HepG2 (cell line): ENCODE data around the gene CCDC177. TPM values are rescaled to one million over a fixed set of nuclear protein-coding genes. Genes with fewer than 3 reads are reported as not detected.

Experiments used
- ATAC-seq: fragments of 200-7000 bp; cut with Tn5 transposase; 3 replicates; pipeline ENCODE4 v1.9.1; 2020; ENCODE audit warnings: mild to moderate bottlenecking, moderate library complexity
- Bru-seq: library from RNA; stranded (reverse); fragments of 400-500 nt; gene quantifications from one replicate; lab custom pipeline; 2021; lab: Mats Ljungman, UMichigan
- BruChase-seq, 2 experiments: library from RNA; stranded (reverse); fragments of 400-500 nt; gene quantifications; one replicate each; lab custom pipeline; 2021; lab: Mats Ljungman, UMichigan
- BruUV-seq: library from RNA; stranded (reverse); fragments of 400-500 nt; replicated peaks from 2 replicates; lab custom pipeline; 2021; lab: Mats Ljungman, UMichigan
- CTCF ChIA-PET: fragments of 300-600 bp; formaldehyde crosslinking; extraction: SDS; loops from one replicate; lab custom pipeline; 2021; ENCODE audit warnings: low total read pairs, inconsistent platforms, low intra/inter-chr PET ratio; lab: Yijun Ruan, JAX
- POLR2A ChIA-PET: fragments of 350-600 bp; sonication (Branson Sonifier 250); formaldehyde crosslinking; loops from one replicate; lab custom pipeline; 2020; ENCODE audit warnings: antibody characterized with exemption, inconsistent platforms; lab: Yijun Ruan, JAX
- DNase-seq: peaks from one replicate; pipeline ENCODE4 v3.0.0-alpha.2; 2015; ENCODE audit warnings: low spot score
- FAIRE-seq: peaks from 3 replicates; lab custom pipeline; 2011; peaks lifted over from hg19 to GRCh38; lab: Jason Lieb, UNC
- H2AFZ ChIP-seq: one replicate; pipeline ENCODE4 v1.6.1; 2011; ENCODE audit warnings: low read length, inconsistent platforms
- H3K27ac ChIP-seq: fragments of 300-600 bp; 3 replicates; pipeline ENCODE4 v1.8.0; 2011; ENCODE audit warnings: mixed run types, mild to moderate bottlenecking, mixed read lengths, low read length, inconsistent platforms; ENCODE audit not compliant: insufficient read depth; ENCODE audit errors: extremely low read length
- H3K27me3 ChIP-seq, 2 experiments: fragments of 200-600 bp in 1 of 2; 2 replicates in 1 of 2; 3 replicates in 1 of 2; pipeline versions ENCODE4 v1.6.0 to v1.8.0; 2011; ENCODE audit warnings: low read length in 2 of 2, mild to moderate bottlenecking in 2 of 2, moderate library complexity in 2 of 2, inconsistent platforms in 1 of 2; ENCODE audit not compliant: insufficient read depth in 2 of 2, control insufficient read depth in 1 of 2
- H3K36me3 ChIP-seq, 2 experiments: fragments of 200-600 bp in 1 of 2; replicated peaks in 1 of 2; 2 replicates in 1 of 2; 3 replicates in 1 of 2; pipeline versions ENCODE4 v1.5.1 to v1.8.0; 2011; ENCODE audit warnings: low read length in 2 of 2, inconsistent platforms in 1 of 2; ENCODE audit not compliant: insufficient read depth in 2 of 2, control insufficient read depth in 1 of 2
- H3K4me1 ChIP-seq: 2 replicates; pipeline ENCODE4 v1.5.1; 2012; ENCODE audit warnings: low read length, inconsistent platforms; ENCODE audit not compliant: insufficient read depth
- H3K4me2 ChIP-seq: 2 replicates; pipeline ENCODE4 v1.6.0; 2011; ENCODE audit warnings: low read depth, low read length, inconsistent platforms
- H3K4me3 ChIP-seq, 3 experiments: fragments of 200-600 bp in 1 of 3; sonication (generic), shearing (Covaris generic) in 1 of 3; replicated peaks in 1 of 3; 2 replicates each; pipeline ENCODE4 v1.5.1; 2011 to 2016; ENCODE audit warnings: low read length in 3 of 3, inconsistent platforms in 2 of 3, low read depth in 2 of 3, mild to moderate bottlenecking in 2 of 3, control low read depth in 1 of 3, mixed read lengths in 1 of 3; ENCODE audit not compliant: insufficient read depth in 1 of 3
- H3K79me2 ChIP-seq: one replicate; pipeline ENCODE4 v1.6.1; 2011; ENCODE audit warnings: low read length, inconsistent platforms; ENCODE audit not compliant: insufficient read depth
- H3K9ac ChIP-seq: 2 replicates; pipeline ENCODE4 v1.6.0; 2011; ENCODE audit warnings: mild to moderate bottlenecking, low read depth, low read length, inconsistent platforms; ENCODE audit not compliant: insufficient read depth
- H3K9me3 ChIP-seq: 2 replicates; pipeline ENCODE4 v1.5.1; 2012; ENCODE audit warnings: mild to moderate bottlenecking, low read length
- H4K20me1 ChIP-seq: 2 replicates; pipeline ENCODE4 v1.6.0; 2011; ENCODE audit warnings: inconsistent platforms, mild to moderate bottlenecking, low read length, moderate library complexity; ENCODE audit not compliant: insufficient read depth
- ARID5B ChIP-seq: IDR thresholded peaks from 2 replicates; pipeline ENCODE4 v1.4.0; 2020; ENCODE audit warnings: mild to moderate bottlenecking, missing genetic modification reagents
- EEA1 ChIP-seq: sonication (generic); formaldehyde crosslinking; IDR thresholded peaks from 2 replicates; pipeline ENCODE4 v1.5.1; 2020; ENCODE audit warnings: mild to moderate bottlenecking, missing genetic modification reagents, borderline replicate concordance
- MLLT10 ChIP-seq: sonication (generic); formaldehyde crosslinking; IDR thresholded peaks from 2 replicates; pipeline ENCODE4 v1.4.0; 2020; ENCODE audit warnings: missing genetic modification reagents
- NBN ChIP-seq: fragments of 450-650 bp; conservative IDR thresholded peaks from 2 replicates; pipeline ENCODE4 v1.6.1; 2017
- NFE2 ChIP-seq: sonication (generic); formaldehyde crosslinking; IDR thresholded peaks from 2 replicates; pipeline ENCODE4 v1.4.0; 2020; ENCODE audit warnings: missing genetic modification reagents
- RAD21 ChIP-seq: fragments of 450-650 bp; formaldehyde crosslinking; IDR thresholded peaks from 2 replicates; pipeline ENCODE4 v1.5.0; 2020; ENCODE audit warnings: mild to moderate bottlenecking
- XRCC5 ChIP-seq: fragments of 200-400 bp; formaldehyde crosslinking; optimal IDR thresholded peaks from 2 replicates; pipeline ENCODE3; 2017; ENCODE audit warnings: mild to moderate bottlenecking, low read length
- ZC3H4 ChIP-seq: sonication (generic); formaldehyde crosslinking; IDR thresholded peaks from 2 replicates; pipeline ENCODE4 v1.4.0; 2020; ENCODE audit warnings: missing genetic modification reagents, borderline replicate concordance
- ZNF251 ChIP-seq: sonication (generic); formaldehyde crosslinking; IDR thresholded peaks from 2 replicates; pipeline ENCODE4 v1.9.0; 2021; ENCODE audit warnings: mild to moderate bottlenecking, missing genetic modification reagents
- ZNF274 ChIP-seq: sonication (generic); formaldehyde crosslinking; IDR thresholded peaks from 2 replicates; pipeline ENCODE4 v1.5.1; 2020; ENCODE audit warnings: mild to moderate bottlenecking, missing genetic modification reagents
- ZNF33A ChIP-seq: sonication (generic); formaldehyde crosslinking; IDR thresholded peaks from 2 replicates; pipeline ENCODE4 v1.5.1; 2020; ENCODE audit warnings: missing genetic modification reagents, mild to moderate bottlenecking, moderate library complexity, borderline replicate concordance
- ZNF34 ChIP-seq: sonication (generic); formaldehyde crosslinking; IDR thresholded peaks from 2 replicates; pipeline ENCODE4 v1.4.0; 2020; ENCODE audit warnings: mild to moderate bottlenecking, missing genetic modification reagents, borderline replicate concordance
- ZNF383 ChIP-seq: sonication (generic); formaldehyde crosslinking; IDR thresholded peaks from 2 replicates; pipeline ENCODE4 v1.4.0; 2020; ENCODE audit warnings: missing genetic modification reagents, mild to moderate bottlenecking, borderline replicate concordance
- WGBS: methylation state at CpG from one replicate; pipeline ENCODE4 v1.1.6; 2017; ENCODE audit warnings: low lambda C conversion rate; 5-methylcytosine and 5-hydroxymethylcytosine counted together
- in situ Hi-C: cut with HindIII; loops from 2 replicates; pipeline ENCODE4 v1.10.0; 2017; ENCODE audit warnings: low pct_unique_long_range_greater_than_20kb; ENCODE audit not compliant: extremely low pct_ligation_motif_present
- intact Hi-C: fragments of 100-400 bp; cut with micrococcal nuclease; formaldehyde crosslinking; loops from one replicate; pipeline ENCODE4 v1.10.0; 2022; ENCODE audit not compliant: unreplicated experiment
- long read RNA-seq, 2 experiments: library from RNA in 1 of 2; library from polyadenylated mRNA in 1 of 2; stranded (forward) in 1 of 2; unstranded in 1 of 2; transcript quantifications; one replicate each; pipeline ENCODE4 v2.0.0, GENCODE V29; 2019 to 2022
- polyA minus RNA-seq, 3 experiments: library from RNA; depleted of rRNA, polyadenylated mRNA; stranded (reverse); fragments of >200 nt; gene quantifications; 2 replicates each; pipeline ENCODE4 v1.2.3, GENCODE V29; 2011; ENCODE audit warnings: low replicate concordance in 1 of 3
- polyA plus RNA-seq, 8 experiments: library from polyadenylated mRNA; depleted of rRNA in 3 of 8; stranded (reverse) in 7 of 8; unstranded in 1 of 8; fragments of >200 nt; fragmentation: Illumina TruSeq in 4 of 8; extraction: Trizol in 4 of 8; gene quantifications; 2 replicates each; pipeline versions ENCODE4 v1.2.1 to v1.2.3, GENCODE V29; 2011 to 2016; ENCODE audit warnings: low read depth in 4 of 8, missing spikeins in 1 of 8, mixed read lengths in 1 of 8; ENCODE audit not compliant: insufficient read depth in 1 of 8
- total RNA-seq, 5 experiments: library from RNA; depleted of rRNA; stranded (reverse); fragments of >200 nt; fragmentation: Illumina TruSeq; extraction: Trizol; gene quantifications; 2 replicates each; pipeline ENCODE4 v1.2.3, GENCODE V29; 2016; ENCODE audit warnings: low read depth in 1 of 5
- TF ChIP-seq, protein P1 (sequence below): sonication (generic); formaldehyde crosslinking; IDR thresholded peaks from 2 replicates; pipeline ENCODE4 v1.4.0; 2020; ENCODE audit warnings: mild to moderate bottlenecking, missing genetic modification reagents

The CCDC177 gene
- total RNA-seq (2016; rRNA removed; fragmentation: Illumina TruSeq; extraction: Trizol), result not detected in 2 replicates
- not detected in 2 replicates for total RNA-seq (2016; cell fraction: cytosol; rRNA removed; fragmentation: Illumina TruSeq; extraction: Trizol; ENCODE audit: low read depth)
- not detected in 2 replicates for total RNA-seq (2016; cell fraction: insoluble cytoplasmic fraction; rRNA removed; fragmentation: Illumina TruSeq; extraction: Trizol)
- total RNA-seq (2016; cell fraction: membrane; rRNA removed; fragmentation: Illumina TruSeq; extraction: Trizol), result not detected in 2 replicates
- not detected in 2 replicates for total RNA-seq (2016; cell fraction: nucleus; rRNA removed; fragmentation: Illumina TruSeq; extraction: Trizol)
- not detected in 2 replicates for polyA plus RNA-seq (2011; rRNA removed)
- not detected in 2 replicates for polyA plus RNA-seq (2011; cell fraction: cytosol; rRNA removed)
- not detected in 2 replicates for polyA plus RNA-seq (2011; cell fraction: nucleus; rRNA removed)
- polyA plus RNA-seq (2012), result not detected in 2 replicates
- polyA plus RNA-seq (2016; cell fraction: cytosol; fragmentation: Illumina TruSeq; extraction: Trizol; ENCODE audit: low read depth), result not detected in 2 replicates
- polyA plus RNA-seq (2016; cell fraction: insoluble cytoplasmic fraction; fragmentation: Illumina TruSeq; extraction: Trizol; ENCODE audit: low read depth), result not detected in 2 replicates
- not detected in 2 replicates for polyA plus RNA-seq (2016; cell fraction: membrane; fragmentation: Illumina TruSeq; extraction: Trizol; ENCODE audit: low read depth)
- polyA plus RNA-seq (2016; cell fraction: nucleus; fragmentation: Illumina TruSeq; extraction: Trizol; ENCODE audit: insufficient read depth, low read depth), result not detected in 2 replicates
- 0.33 TPM in 1 of 2 replicates, not detected in the other for polyA minus RNA-seq (2011; rRNA and poly(A)+ RNA removed; ENCODE audit: low replicate concordance)
- polyA minus RNA-seq (2011; cell fraction: cytosol; rRNA and poly(A)+ RNA removed), result not detected in 2 replicates
- polyA minus RNA-seq (2011; cell fraction: nucleus; rRNA and poly(A)+ RNA removed), result not detected in 2 replicates
- not detected for Bru-seq, nascent RNA
- BruChase-seq, experiment 1, labeled RNA remaining after a 6-hour chase, result not detected
- BruChase-seq, experiment 2, labeled RNA remaining after a 2-hour chase, result percentile 12 among the genes with signal in this experiment
- long read RNA-seq, experiment 1, result 0 reads
- long read RNA-seq, experiment 2, result 0 reads

DNA sequence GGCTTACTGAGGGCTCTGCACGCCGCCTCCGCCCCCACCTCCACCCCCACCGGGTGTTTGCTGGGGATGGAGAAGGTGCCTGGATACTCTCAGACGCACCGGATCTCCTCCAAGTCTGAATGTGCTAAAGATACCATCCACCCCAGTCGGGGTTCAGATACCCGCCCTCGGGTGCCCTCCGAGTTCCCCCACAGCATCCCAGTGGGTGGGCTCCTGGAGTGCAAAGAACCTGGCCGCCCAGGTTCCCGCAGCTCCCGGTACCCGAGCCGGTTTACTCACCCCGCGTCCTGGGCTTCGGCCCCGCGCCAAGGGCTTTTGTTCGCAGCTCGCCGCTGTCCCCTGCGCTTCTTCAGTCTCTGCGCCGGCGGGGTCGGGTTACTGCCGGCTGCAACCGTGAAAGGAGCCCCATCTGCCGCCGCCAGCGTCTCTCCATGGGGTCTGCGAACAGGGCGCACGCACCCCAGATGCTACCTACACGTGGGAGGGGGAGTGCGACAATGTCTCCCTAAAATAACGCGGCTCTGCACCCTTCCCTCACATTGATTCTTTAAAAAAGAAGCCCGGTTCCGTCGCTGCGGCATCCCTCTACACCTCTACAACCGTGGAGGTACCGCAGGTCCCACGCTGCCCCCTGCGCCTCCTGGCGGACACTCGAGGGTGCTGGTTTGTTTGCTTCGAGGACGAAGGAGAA is at the start of gene CCDC177:
Gene CCDC177, minus strand, starts transcription at position 609 of the 691 bp plus-strand sequence. CDS start 1,249 bp downstream, outside the sequence.
- Histone ChIP-seq H3K4me2 (peak within 1 kb of the TSS; percentile 82), H3K9ac (no peak within 1 kb of the TSS), H3K36me3 (no peaks in the 10 kb centered on the region), H3K4me1 (peaks cover 35% of the 10 kb centered on the region), H4K20me1 (no peaks in the 10 kb centered on the region), H3K79me2 (no peaks in the 10 kb centered on the region), H2AFZ (no peak within 1 kb of the TSS), H3K4me3 (peak within 1 kb of the TSS; percentile 45 to 61 (median 46); a peak in 4 of 6 replicates), H3K27me3 (peaks cover 0 to 62% of the 10 kb centered on the region in 2 experiments), H3K9me3 (no peaks in the 10 kb centered on the region), H3K27ac (no peak within 1 kb of the TSS)
- 5% methylated on average over 40 of the region's 52 CpGs for WGBS
- ChIA-PET POLR2A (no interaction called here), CTCF (interaction anchor here (0.7 to 1.8 kb wide), 3 partner anchors 27 to 70 kb away, joined by 3 to 16 read pairs (median 5); no protein-coding TSS in a partner anchor)
- DNase-seq (peak; percentile 28), ATAC-seq (peak; percentile 79), FAIRE-seq (peak; percentile 65)
- intact Hi-C loops (loop anchor here (1.0 to 2.0 kb wide), 3 partner anchors 26 to 332 kb away; no protein-coding TSS in a partner anchor), in situ Hi-C loops (loop anchor here (5.0 kb wide), 1 partner anchor 37 kb away; no protein-coding TSS in a partner anchor)
- no TSS peak for BruUV-seq
- peak; percentile 44; the same call in 1 of the 2 replicates for TF ChIP-seq RAD21 (CRISPR knock-in tag)
- peak; percentile 48 for TF ChIP-seq XRCC5
- no peak for TF ChIP-seq MLLT10 (CRISPR knock-in tag)
- TF ChIP-seq NFE2 (CRISPR knock-in tag), result no peak
- no peak for TF ChIP-seq ZNF34 (CRISPR knock-in tag)
- TF ChIP-seq ZNF33A, result no peak
- TF ChIP-seq ZNF383 (CRISPR knock-in tag), result no peak
- TF ChIP-seq EEA1 (CRISPR knock-in tag), result no peak
- no peak for TF ChIP-seq ARID5B
- no peak for TF ChIP-seq NBN
- no peak for TF ChIP-seq ZNF251 (CRISPR knock-in tag)
- TF ChIP-seq ZNF274 (CRISPR knock-in tag), result no peak
- no peak for TF ChIP-seq ZC3H4
- TF ChIP-seq, protein P1, sequence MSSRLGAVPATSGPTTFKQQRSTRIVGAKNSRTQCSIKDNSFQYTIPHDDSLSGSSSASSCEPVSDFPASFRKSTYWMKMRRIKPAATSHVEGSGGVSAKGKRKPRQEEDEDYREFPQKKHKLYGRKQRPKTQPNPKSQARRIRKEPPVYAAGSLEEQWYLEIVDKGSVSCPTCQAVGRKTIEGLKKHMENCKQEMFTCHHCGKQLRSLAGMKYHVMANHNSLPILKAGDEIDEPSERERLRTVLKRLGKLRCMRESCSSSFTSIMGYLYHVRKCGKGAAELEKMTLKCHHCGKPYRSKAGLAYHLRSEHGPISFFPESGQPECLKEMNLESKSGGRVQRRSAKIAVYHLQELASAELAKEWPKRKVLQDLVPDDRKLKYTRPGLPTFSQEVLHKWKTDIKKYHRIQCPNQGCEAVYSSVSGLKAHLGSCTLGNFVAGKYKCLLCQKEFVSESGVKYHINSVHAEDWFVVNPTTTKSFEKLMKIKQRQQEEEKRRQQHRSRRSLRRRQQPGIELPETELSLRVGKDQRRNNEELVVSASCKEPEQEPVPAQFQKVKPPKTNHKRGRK (CRISPR knock-in tag), result no peak
